Vagina (tissue), 2 donors: Measurements from ENCODE around the gene MB21D2. TPM values are rescaled to one million over a fixed set of nuclear protein-coding genes. Genes with fewer than 3 reads are reported as not detected.

Experiments used
- DNase-seq, 2 donors: peaks; one replicate each; pipeline ENCODE4 v3.0.0-alpha.2; 2017; ENCODE audit errors: extremely low spot score in 2 of 2
- H3K27ac ChIP-seq: fragments of 200-600 bp; sonication (generic); one replicate; pipeline ENCODE4 v1.5.1; 2019
- H3K27me3 ChIP-seq: fragments of 200-600 bp; sonication (generic); one replicate; pipeline ENCODE4 v1.5.1; 2019
- H3K36me3 ChIP-seq, 2 donors: fragments of 200-600 bp; sonication (generic); one replicate each; pipeline ENCODE4 v1.5.1; 2017 to 2019
- H3K4me1 ChIP-seq: fragments of 200-600 bp; sonication (generic); one replicate; pipeline ENCODE4 v1.5.1; 2019
- H3K4me3 ChIP-seq, 2 donors: fragments of 200-600 bp; sonication (generic); 1 replicate in 1 of 2; 2 replicates in 1 of 2; pipeline ENCODE4 v1.5.1; 2016 to 2019
- H3K9me3 ChIP-seq: fragments of 200-600 bp; sonication (generic); one replicate; pipeline ENCODE4 v1.5.1; 2019
- POLR2A ChIP-seq, 2 donors: fragments of 450-650 bp; IDR thresholded peaks; one replicate each; pipeline ENCODE4 v1.6.1; 2017; ENCODE audit warnings: antibody characterized with exemption in 2 of 2, mild to moderate bottlenecking in 2 of 2, moderate library complexity in 2 of 2
- POLR2AphosphoS5 ChIP-seq, 2 donors: sonication (generic); formaldehyde crosslinking; IDR thresholded peaks; one replicate each; pipeline ENCODE4 v1.9.0; 2017; ENCODE audit warnings: antibody characterized with exemption in 2 of 2, mild to moderate bottlenecking in 2 of 2, low read depth in 1 of 2; ENCODE audit not compliant: insufficient read depth in 1 of 2
- intact Hi-C: fragments of 100-400 bp; cut with DNase I; formaldehyde crosslinking; loops from one replicate; pipeline ENCODE4 v1.15.1; 2023
- total RNA-seq: library from RNA; depleted of rRNA; stranded (reverse); fragments of >200 nt; gene quantifications from one replicate; pipeline ENCODE4 v1.2.3, GENCODE V29; 2016
- TF ChIP-seq, protein P1 (sequence below), 3 experiments: fragments of 450-650 bp in 2 of 3; fragments of 200-600 bp in 1 of 3; sonication (generic) in 1 of 3; IDR thresholded peaks; one replicate each; pipeline ENCODE4 v1.5.1; 2017 to 2019; ENCODE audit warnings: antibody characterized with exemption in 3 of 3, mild to moderate bottlenecking in 2 of 3, moderate library complexity in 2 of 3

MB21D2 gene
- total RNA-seq, 1 donor from 2014 or later: 5.6 TPM

DNA sequence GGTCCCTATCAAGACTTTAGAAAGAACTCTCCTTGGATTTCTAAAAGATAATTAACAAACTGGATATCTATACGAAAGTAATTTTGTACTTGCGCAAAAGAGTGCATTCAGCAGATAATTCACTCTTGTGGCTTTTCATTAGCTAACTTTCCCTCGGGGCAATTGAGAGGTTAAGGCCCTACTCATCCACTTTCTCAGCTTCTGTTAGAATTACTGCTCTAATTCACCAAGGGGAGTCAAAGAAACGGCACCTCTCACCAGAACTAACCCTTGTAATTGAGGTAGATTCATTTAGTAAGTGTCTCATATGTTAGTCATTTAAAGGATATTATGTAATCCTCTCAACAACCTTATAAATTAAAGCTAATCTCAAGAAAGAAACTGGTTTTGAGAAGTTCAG is 22.5 kb upstream of the MB21D2 start:
- TF ChIP-seq POLR2A (IDR thresholded peaks at IDR 0.05) (no peak), POLR2AphosphoS5 (IDR thresholded peaks at IDR 0.05; ENCODE audit: insufficient read depth in 1 of 2, low read depth in 1 of 2) (no peak)
- TF ChIP-seq, protein P1, sequence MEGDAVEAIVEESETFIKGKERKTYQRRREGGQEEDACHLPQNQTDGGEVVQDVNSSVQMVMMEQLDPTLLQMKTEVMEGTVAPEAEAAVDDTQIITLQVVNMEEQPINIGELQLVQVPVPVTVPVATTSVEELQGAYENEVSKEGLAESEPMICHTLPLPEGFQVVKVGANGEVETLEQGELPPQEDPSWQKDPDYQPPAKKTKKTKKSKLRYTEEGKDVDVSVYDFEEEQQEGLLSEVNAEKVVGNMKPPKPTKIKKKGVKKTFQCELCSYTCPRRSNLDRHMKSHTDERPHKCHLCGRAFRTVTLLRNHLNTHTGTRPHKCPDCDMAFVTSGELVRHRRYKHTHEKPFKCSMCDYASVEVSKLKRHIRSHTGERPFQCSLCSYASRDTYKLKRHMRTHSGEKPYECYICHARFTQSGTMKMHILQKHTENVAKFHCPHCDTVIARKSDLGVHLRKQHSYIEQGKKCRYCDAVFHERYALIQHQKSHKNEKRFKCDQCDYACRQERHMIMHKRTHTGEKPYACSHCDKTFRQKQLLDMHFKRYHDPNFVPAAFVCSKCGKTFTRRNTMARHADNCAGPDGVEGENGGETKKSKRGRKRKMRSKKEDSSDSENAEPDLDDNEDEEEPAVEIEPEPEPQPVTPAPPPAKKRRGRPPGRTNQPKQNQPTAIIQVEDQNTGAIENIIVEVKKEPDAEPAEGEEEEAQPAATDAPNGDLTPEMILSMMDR (IDR thresholded peaks at IDR 0.05): no peak
- Histone ChIP-seq H3K27ac (no peak overlapping the region), H3K27me3 (no peaks in the 10 kb centered on the region), H3K4me3 (no peak overlapping the region), H3K9me3 (no peaks in the 10 kb centered on the region), H3K4me1 (no peaks in the 10 kb centered on the region), H3K36me3 (no peaks in the 10 kb centered on the region)
- no peak for DNase-seq
- intact Hi-C loops: no loop called here

DNA sequence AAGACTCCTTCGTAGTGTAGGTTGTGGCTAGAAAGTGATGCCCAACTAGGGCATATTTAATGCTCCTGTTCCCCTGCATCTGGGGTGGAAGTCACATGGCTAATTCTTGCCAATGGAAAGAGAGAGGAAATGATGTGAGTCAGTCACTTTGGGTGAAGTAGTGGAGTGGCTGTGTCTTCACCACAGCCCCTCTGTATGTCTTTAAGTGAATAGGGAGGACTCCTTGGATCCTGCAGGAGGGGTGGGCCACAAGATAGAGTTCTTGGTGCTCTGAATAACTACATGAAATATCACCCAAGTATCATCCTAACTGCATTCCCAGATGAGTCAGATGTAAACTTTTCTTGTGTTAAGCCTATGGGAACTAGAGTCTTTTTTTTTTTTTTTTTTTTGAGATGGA is 17.8 kb upstream of the MB21D2 start:
- H3K9me3 ChIP-seq: no peaks in the 10 kb centered on the region
- H3K36me3 ChIP-seq: no peaks in the 10 kb centered on the region
- no peak overlapping the region for H3K27ac ChIP-seq
- H3K4me3 ChIP-seq: no peak overlapping the region
- intact Hi-C loops: no loop called here
- no peaks in the 10 kb centered on the region for H3K27me3 ChIP-seq
- TF ChIP-seq POLR2AphosphoS5 (IDR thresholded peaks at IDR 0.05; ENCODE audit: insufficient read depth in 1 of 2, low read depth in 1 of 2) (no peak), POLR2A (IDR thresholded peaks at IDR 0.05) (no peak)
- TF ChIP-seq, protein P1 (IDR thresholded peaks at IDR 0.05): no peak
- no peak for DNase-seq
- H3K4me1 ChIP-seq: no peaks in the 10 kb centered on the region

DNA sequence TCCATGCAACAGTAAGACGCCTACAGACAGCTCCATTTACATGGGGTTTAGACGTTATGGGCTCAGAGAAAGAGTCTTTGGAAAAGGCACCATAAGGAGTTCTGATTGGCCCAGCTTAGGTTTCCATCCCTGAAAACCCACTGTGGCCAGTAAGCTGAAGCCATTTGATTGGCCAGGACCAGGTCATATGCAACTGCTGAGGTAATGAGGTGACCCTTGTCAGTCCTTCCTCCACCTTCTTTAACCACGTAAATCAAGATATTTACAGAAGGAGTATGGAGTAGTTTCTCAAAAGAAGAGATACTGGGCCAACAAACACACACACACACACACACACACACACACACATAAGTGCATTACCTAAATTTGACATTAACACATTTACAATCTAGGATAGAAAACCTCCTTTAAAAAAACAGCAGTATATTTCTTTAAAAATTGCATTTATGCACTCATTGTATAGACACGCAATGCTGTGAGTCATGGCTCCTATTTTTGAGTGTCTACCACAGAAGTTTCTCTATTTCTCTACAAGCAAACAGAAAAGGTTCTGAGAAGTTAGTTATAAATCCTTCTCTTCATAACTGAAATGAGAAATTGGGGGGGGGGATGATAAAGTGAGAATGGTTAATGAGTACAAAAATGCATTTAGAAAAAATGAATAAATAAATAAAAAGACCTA is 16.3 kb upstream of the MB21D2 start:
- TF ChIP-seq, protein P1 (IDR thresholded peaks at IDR 0.05): no peak
- no peak for TF ChIP-seq POLR2A (IDR thresholded peaks at IDR 0.05)
- TF ChIP-seq POLR2AphosphoS5 (IDR thresholded peaks at IDR 0.05; ENCODE audit: insufficient read depth in 1 of 2, low read depth in 1 of 2): no peak
- H3K27ac ChIP-seq: no peak overlapping the region
- H3K4me3 ChIP-seq: no peak overlapping the region
- intact Hi-C loops: no loop called here
- H3K9me3 ChIP-seq: no peaks in the 10 kb centered on the region
- no peaks in the 10 kb centered on the region for H3K27me3 ChIP-seq
- H3K4me1 ChIP-seq: no peaks in the 10 kb centered on the region
- H3K36me3 ChIP-seq: no peaks in the 10 kb centered on the region
- DNase-seq: no peak

DNA sequence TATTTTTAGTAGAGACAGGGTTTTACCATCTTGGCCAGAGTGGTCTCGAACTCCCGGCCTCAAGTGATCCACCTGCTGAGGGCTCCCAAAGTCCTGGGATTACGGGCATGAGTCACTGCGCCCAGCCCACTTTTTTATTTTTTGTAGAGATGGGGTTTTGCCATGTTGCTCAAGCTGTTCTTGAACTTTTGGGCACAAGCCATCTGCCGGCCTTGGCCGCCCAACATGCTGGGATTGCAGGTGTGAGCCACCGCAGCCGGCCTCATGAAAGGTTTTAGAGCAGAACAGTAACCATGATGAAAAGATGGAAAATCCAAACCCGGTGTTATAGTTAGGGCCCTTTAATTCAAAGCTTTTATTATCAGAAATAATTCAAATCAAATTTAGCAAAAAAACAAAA is 15.6 kb upstream of the MB21D2 start:
- Histone ChIP-seq H3K36me3 (no peaks in the 10 kb centered on the region), H3K4me3 (no peak overlapping the region), H3K27me3 (no peaks in the 10 kb centered on the region), H3K4me1 (no peaks in the 10 kb centered on the region), H3K27ac (no peak overlapping the region), H3K9me3 (no peaks in the 10 kb centered on the region)
- TF ChIP-seq, protein P1 (IDR thresholded peaks at IDR 0.05): no peak
- DNase-seq: no peak
- intact Hi-C loops: no loop called here

DNA sequence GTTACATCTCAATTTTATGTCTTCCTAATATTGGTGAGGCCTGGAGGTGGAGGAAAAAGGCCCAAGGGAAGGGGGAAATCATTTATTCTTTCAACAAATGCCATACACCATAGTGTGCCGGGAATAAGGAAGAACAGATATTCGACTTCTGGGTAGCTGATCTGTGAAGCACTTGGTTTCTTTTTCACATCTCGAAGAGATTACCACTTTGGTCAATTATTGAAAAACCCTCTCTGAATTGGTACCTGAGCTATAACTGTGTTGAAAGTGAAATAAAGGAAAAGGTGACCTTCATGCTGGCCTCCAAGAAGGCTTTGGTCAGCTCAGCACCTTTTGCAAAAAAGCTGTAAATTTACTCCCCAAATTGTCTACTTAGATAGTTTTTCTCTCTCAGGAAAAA is 14.2 kb upstream of the MB21D2 start:
- Histone ChIP-seq H3K36me3 (no peaks in the 10 kb centered on the region), H3K4me3 (no peak overlapping the region), H3K27ac (no peak overlapping the region), H3K27me3 (no peaks in the 10 kb centered on the region), H3K4me1 (no peaks in the 10 kb centered on the region), H3K9me3 (no peaks in the 10 kb centered on the region)
- DNase-seq: no peak
- intact Hi-C loops: no loop called here
- TF ChIP-seq, protein P1 (IDR thresholded peaks at IDR 0.05): no peak
- TF ChIP-seq POLR2A (IDR thresholded peaks at IDR 0.05): no peak
